ENCODE measurements around the gene ARMC8. TPM values are rescaled to one million over a fixed set of nuclear protein-coding genes. Genes with fewer than 3 reads are reported as not detected.

Gene ARMC8
- total and polyA plus RNA-seq, 2 of the 8 experiments (the other 6 are each of a cell fraction or from before 2014, with no cell fraction given), result 47.3 to 58.5 TPM

- POLR2A ChIA-PET (ENCODE audit: partially characterized antibody), result interaction anchor here (1.0 kb wide), 1 partner anchor 127 kb away, joined by 3 read pairs; no protein-coding TSS in a partner anchor
- no peaks in the 10 kb centered on the region for H3K4me1 ChIP-seq (replicated peaks in 1 of 4; ENCODE audit: control insufficient read depth in 3 of 4, insufficient read depth in 4 of 4, low read length in 3 of 4)
Observed at GRCh38 chr3:138314751-138315150, 127.7 kb downstream of the ARMC8 start.

More at GRCh38 chr3:138314751-138315150, 127.7 kb downstream of the ARMC8 start:
- H3K4me3 ChIP-seq (ENCODE audit: extremely low read depth in 1 of 4, insufficient read depth in 2 of 4, low read depth in 3 of 4, low read length in 4 of 4), result no peak overlapping the region
- no peak overlapping the region for H3K4me2 ChIP-seq (ENCODE audit: insufficient read depth in 1 of 2, low read depth in 2 of 2, low read length in 2 of 2)
- H3K9ac ChIP-seq (replicated peaks in 1 of 4; ENCODE audit: extremely low read depth in 1 of 4, low read depth in 3 of 4, low read length in 3 of 4), result no peak overlapping the region
- H2BK5ac ChIP-seq (ENCODE audit: low read depth, low read length), result no peak overlapping the region
- H3K56ac ChIP-seq (replicated peaks; ENCODE audit: insufficient read length, low read depth, low read length), result no peak overlapping the region
- no peak for DNase-seq (ENCODE audit: low read depth in 1 of 2, low spot score in 2 of 2)
- FAIRE-seq, result no peak
- TF ChIP-seq EZH2 (IDR thresholded peaks at IDR 0.05; ENCODE audit: low read depth, low read length, severe bottlenecking) (no peak), EP300 (IDR thresholded peaks at IDR 0.05; ENCODE audit: borderline replicate concordance in 1 of 2, low read depth in 2 of 2, low read length in 2 of 2) (no peak), GTF2F1 (IDR thresholded peaks at IDR 0.05; ENCODE audit: borderline replicate concordance, low read depth, low read length) (no peak), RXRA (IDR thresholded peaks at IDR 0.05; ENCODE audit: insufficient read depth, low read depth, low read length) (no peak), RFX5 (IDR thresholded peaks at IDR 0.05; ENCODE audit: borderline replicate concordance, low read depth, low read length) (no peak), TBP (IDR thresholded peaks at IDR 0.05; ENCODE audit: low read depth, low read length) (no peak), GABPA (IDR thresholded peaks at IDR 0.05; ENCODE audit: borderline replicate concordance, insufficient read depth, low read length) (no peak), CHD1 (IDR thresholded peaks at IDR 0.05; ENCODE audit: low read depth, low read length) (no peak), SIRT6 (IDR thresholded peaks at IDR 0.05; ENCODE audit: low read length) (no peak), POU5F1 (IDR thresholded peaks at IDR 0.05; ENCODE audit: low read depth, low read length) (no peak), CBX8 (IDR thresholded peaks at IDR 0.05; ENCODE audit: borderline replicate concordance, low read depth, low read length) (no peak), KDM4A (IDR thresholded peaks at IDR 0.05; ENCODE audit: low read depth, low read length, severe bottlenecking) (no peak)
- no peak overlapping the region for H4K5ac ChIP-seq (ENCODE audit: insufficient read length, low read depth, low read length)
- H3K4ac ChIP-seq (replicated peaks; ENCODE audit: insufficient read length, low read depth, low read length), result no peak overlapping the region
- H3K18ac ChIP-seq (ENCODE audit: extremely low read depth, low read length), result no peak overlapping the region
- no peak overlapping the region for H2AFZ ChIP-seq (ENCODE audit: low read length)
- no peak overlapping the region for H2BK15ac ChIP-seq (ENCODE audit: low read length)
- CTCF ChIA-PET (ENCODE audit: partially characterized antibody), result interaction anchor here (1.7 to 3.4 kb wide), 2 partner anchors 13 to 18 kb away, joined by 4 to 20 read pairs; no protein-coding TSS in a partner anchor
- no peak overlapping the region for H4K8ac ChIP-seq (ENCODE audit: extremely low read depth, insufficient read depth, low read length)
- H4K91ac ChIP-seq (replicated peaks; ENCODE audit: insufficient read length, low read length), result no peak overlapping the region
- H3K27me3 ChIP-seq (replicated peaks in 1 of 4; ENCODE audit: control insufficient read depth in 3 of 4, extremely low read depth in 1 of 4, insufficient read depth in 3 of 4, low read length in 3 of 4), result no peaks in the 10 kb centered on the region
- H3K14ac ChIP-seq (ENCODE audit: insufficient read length), result no peak overlapping the region
- H3K23me2 ChIP-seq (ENCODE audit: low read depth, low read length), result no peaks in the 10 kb centered on the region
- 92% methylated on average over 1 of the region's 1 CpG; no CpG with 5 or more reads in 1 of the 2 experiments for WGBS, 2 experiments (ENCODE audit: extremely low coverage in 1 of 2, insufficient coverage in 1 of 2, insufficient read length in 1 of 2, insufficient replicate concordance in 2 of 2, low coverage in 1 of 2, low lambda C conversion rate in 2 of 2, missing lambda C conversion rate in 1 of 2)
- H3K79me2 ChIP-seq (ENCODE audit: control insufficient read depth in 1 of 2, insufficient read depth in 2 of 2, low read length in 2 of 2), result no peaks in the 10 kb centered on the region
- no peaks in the 10 kb centered on the region for H4K20me1 ChIP-seq (replicated peaks in 1 of 2; ENCODE audit: control insufficient read depth in 1 of 2, insufficient read depth in 2 of 2, low read length in 2 of 2)
- no peak overlapping the region for H3K27ac ChIP-seq (ENCODE audit: low read depth, low read length)
- H2BK12ac ChIP-seq (ENCODE audit: low read depth, low read length), result no peak overlapping the region
- no peak overlapping the region for H2BK120ac ChIP-seq (replicated peaks; ENCODE audit: low read depth, low read length)
- no peaks in the 10 kb centered on the region for H3K79me1 ChIP-seq (ENCODE audit: low read depth, low read length)
- H3K36me3 ChIP-seq (ENCODE audit: control insufficient read depth in 2 of 4, insufficient read depth in 4 of 4, low read length in 3 of 4), result no peaks in the 10 kb centered on the region
- H2AK5ac ChIP-seq (ENCODE audit: low read depth, low read length), result no peak overlapping the region
- no peak overlapping the region for H3K23ac ChIP-seq (ENCODE audit: insufficient read length)
- H2BK20ac ChIP-seq (ENCODE audit: low read length), result no peak overlapping the region
- no peaks in the 10 kb centered on the region for H3K9me3 ChIP-seq (ENCODE audit: insufficient read depth in 2 of 2, low read depth in 1 of 2, low read length in 1 of 2)

Data from H1 (cell line).